Left hindlimb (tissue), 1 donor: ENCODE measurements around the gene TOGARAM2.
A peak's percentile ranks its signal among the peaks of the same experiment; 100 is the strongest.

ENCODE experiments used
- DNase-seq: peaks from one replicate; pipeline ENCODE4 v3.0.0-alpha.2; 2018

Gene TOGARAM2

DNA sequence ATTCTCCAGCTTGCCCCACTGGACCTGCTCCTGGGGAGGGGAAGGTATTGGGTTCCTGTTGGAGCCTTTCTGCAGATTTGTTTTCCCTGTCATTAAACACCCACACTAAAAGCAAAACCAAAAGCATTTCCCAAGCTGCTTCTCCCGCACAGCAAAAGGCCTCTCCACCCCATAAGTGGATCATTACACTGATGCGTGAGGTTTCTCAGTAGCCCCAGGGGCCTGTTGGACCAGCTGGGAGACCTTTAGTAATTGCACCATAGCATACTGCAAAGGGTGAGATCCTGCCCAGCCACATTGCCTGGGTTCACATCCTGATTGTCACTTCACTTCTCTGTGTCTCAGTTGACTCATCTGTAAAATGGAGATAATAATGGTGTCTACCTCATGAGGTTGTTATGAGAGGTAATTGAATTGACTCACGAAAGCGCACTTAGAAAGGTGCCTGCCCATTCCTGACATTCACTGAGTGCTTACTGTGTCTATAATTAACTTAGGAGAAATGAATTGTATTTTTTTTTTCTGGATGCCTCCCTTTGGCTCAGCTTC is 43.9 kb downstream of the TOGARAM2 start:
- DNase-seq = no peak

DNA sequence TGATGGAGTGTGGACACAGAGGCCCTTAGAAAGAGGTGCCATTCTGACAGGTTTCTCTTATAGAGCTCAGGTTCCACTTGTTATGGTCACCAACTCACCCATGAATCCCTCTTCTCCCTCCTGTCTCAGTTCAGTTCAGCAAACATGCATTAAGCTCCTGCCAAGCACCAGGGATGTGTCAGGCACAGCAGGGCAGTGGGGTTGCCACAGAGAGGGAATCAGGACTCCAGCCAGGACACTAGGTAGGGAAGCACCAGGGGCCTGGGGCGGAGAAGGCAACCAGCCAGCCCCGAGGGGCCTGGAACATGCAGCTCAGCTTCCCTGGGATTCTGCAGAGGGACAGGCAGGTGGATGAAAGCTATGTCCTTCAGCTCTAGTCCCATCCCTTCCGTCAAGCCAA is 44.6 kb downstream of the TOGARAM2 start:
- no peak for DNase-seq

DNA sequence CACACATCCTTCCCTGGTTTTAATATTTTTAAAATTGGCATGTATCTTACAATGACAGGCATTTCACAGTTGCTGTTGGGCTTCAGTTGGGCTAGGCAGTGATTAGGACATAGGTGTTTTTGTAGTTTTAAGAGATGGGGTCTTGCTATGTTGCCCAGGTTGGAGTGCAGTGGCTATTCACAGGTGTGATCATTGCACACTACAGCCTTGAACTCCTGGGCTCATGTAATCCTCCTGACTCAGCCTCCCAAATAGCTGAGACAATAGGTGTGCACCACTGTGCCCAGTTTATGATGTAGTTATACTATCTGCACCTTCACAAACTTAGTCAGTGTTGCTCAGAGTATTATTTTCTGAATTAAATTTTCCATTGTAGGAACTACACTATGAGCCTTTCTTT is 49.9 kb downstream of the TOGARAM2 start:
- DNase-seq = no peak

DNA sequence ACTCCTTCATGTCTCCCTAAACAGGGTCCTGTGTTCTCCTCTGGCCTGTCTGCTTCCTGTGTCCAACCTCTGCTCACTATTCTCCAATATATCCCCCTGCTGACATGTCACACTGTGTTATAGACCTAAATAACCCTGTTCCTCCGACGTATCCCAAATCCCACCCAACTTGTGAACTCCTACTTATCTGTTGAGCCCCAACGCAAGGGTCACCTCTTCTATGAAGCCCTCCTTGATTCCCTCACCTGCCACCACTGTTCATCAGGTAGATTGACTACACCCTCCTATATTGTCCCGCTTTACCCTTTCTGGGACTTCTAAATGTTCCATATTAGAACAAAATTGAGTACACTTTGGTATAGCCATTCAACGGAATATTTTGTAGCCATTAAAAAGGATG is 51.1 kb downstream of the TOGARAM2 start:
- no peak for DNase-seq

DNA sequence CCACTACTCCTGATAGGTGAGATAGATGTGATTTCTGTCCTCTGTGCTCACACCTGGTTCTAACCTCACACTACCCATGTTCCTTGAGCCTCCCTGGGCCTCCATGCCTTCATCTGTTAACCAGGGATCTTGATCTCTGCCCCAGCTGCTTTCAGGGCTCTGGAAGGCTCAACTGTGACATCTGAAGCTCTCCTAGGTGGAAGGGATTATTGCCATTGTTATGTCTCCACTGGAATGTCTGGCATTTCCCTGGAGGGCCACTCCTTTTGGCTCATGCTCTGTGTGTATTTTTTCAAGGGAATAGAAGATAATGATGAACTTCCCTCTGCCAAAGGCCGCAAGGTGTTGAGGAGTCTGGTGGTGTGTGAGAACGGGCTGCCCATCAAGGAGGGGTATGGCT is 52.1 kb downstream of the TOGARAM2 start:
- no peak for DNase-seq

DNA sequence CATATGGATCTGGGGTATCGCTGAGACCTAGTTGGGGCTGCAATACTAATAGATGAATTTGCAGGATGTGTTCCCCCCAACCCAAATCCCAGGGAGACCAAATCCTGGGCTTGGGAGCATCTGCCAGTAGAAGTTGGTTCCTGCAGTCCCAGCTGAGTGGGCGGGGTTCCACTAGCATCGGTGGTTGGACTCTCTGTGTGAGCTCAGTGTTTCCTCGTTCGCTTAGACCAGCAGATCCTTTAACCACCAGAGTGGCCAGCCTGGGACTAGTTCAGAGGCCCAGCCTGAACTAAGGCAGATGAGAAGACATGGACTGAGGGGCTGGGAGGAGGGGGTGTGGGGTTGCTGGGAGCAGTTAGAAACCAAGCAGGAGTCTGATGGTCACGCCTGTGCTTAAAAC is 52.6 kb downstream of the TOGARAM2 start:
- DNase-seq = no peak

DNA sequence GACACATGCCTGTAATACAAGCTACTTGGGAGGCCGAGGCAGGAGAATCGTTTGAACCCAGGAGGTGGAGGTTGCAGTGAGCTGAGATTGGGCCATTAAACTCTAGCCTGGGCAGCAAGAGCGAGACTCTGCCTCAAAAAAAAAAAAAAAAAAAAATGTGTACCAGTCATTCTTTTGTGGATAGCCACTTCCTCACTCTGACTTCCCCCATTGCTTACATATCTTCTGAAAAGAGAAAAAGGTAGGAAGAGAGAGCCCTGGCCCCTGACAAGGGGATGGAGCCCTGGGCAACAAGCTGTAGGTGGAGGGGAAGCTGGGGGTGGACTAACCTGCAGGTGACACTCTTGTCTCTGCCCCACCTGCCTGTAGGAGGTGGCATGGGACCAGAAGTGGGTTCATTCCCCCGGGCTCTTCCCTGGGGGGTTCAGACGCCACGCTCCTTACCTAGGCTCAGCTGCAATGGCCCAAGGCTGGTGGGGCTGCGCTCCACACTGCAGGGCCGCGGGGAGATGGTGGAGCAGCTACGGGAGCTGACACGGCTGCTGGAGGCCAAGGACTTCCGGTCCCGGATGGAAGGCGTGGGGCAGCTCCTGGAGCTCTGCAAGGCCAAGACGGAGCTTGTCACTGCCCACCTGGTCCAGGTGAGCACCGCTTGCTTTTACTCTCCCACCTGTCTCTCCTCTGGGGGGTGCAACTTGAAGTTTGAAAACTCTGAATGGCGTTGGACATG is 54.1 kb downstream of the TOGARAM2 start:
- DNase-seq = no peak

DNA sequence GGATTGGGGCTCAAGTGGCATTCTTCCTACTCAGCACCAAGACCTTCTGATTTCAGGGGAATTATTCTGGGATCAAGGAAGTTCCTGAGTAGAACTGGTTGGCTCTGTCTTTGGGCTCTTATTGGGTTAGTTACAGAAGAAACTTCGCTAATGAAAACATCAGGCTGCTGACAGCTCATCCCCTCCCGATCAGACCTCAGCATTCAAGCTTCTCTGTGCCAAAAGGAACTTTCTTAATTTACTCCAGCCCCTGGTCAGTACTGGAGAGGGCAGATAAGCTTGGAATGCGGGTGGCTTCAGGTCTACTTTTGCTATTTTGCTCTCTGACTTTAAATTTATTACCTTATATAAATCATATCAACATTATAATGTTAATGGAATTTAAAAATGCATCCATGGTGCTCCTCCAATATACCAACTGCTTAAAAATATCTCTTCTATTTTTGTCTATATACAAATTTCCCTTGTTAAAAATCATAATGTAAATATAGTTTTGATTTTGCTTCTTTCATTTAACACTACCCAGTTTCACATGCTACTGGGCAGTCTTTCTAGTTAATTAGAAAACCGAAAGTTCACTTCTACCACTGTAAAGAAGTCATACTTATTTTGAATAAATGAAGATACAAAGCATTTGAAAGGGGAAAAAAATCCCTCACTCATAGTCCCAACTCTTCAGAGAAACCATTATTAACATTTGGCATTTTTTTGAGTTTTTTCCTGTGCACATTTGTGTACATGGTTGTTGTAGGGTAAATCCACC is 58.8 kb downstream of the TOGARAM2 start:
- DNase-seq = no peak

DNA sequence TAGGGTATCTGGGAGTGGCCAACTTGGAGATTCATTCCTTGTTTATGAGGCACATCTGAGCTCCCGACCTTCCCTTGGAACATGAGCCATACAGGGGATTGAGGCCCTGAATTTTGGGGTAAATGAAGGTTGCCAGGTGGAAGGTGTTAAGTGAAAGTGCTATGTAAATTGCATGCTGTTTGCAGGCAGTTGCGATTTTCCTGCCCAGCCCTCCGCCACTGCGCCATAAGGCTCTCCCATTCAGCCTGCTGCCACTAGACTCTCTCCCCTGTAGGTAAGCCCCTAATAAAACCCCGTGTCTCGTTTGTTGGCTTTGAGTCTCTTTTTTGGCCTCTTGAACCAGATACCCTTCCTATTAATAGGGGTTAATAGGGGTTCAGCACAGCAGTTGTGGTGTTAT is 59.5 kb downstream of the TOGARAM2 start:
- DNase-seq = no peak

DNA sequence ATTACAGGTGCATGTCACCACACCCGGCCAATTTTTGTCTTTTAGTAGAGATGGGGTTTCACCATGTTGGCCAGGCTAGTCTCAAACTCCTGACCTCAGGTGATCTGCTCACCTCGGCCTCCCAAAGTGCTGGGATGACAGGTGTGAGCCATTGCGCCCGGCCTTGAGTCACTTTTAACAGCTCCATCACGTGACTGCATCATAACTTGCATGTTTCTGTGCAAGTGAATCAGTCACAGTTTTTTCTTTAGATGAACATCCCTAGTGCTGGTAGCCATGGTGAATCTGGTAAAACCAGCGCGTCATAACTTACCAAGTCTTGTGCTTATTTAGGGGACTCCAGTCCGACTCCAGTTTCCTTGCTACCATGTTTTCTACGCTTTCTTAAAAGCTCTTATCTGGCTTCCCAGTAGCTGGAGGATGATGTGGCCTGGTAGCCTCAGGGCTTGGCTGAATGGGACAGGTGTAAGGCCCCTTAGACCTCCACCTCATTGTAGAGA is 60.1 kb downstream of the TOGARAM2 start:
- no peak for DNase-seq

DNA sequence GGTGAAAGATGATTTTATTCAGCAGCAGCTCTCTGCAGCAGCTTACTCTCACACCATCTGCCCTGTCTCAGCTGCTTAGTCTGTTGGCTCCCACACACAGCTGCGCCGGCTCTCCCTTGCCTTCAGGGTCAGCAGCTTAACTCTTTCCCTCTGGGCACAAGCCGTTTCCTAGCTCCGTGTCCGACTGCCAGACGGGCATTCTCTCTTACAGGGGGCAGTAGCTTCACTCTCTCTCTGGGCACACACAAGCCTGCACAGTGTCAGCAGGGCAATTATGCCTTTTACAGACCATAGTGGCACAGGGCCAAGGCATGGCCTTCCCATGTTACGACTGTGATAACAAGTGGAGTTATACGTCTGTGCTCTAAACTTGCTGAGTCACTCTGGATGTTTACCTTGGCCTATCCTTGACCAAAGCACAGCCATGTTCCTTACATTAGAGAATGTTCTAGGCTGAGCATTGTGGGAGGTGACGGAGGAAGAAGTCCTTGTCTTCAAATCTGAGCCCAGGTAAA is 61.5 kb downstream of the TOGARAM2 start:
- DNase-seq = peak; percentile 62

DNA sequence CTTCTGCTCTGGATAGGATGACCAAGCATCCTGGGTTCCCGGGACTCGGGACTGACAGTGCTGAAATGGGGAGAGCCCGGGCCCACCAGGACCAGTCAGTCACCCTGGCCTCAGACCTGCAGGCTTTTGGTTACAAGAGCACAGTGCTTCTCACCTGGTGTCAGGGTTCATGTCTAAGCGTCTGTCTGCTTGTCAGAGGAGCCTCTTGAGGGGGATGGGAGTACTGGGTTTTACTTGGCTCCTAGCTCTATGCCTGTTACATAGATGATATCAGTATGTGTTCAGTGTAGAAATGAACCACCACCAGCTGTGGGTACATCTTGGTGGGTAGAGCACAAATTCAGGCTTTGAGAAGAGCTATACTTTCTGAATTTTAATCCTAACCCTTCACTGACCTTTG is 63.4 kb downstream of the TOGARAM2 start:
- no peak for DNase-seq

DNA sequence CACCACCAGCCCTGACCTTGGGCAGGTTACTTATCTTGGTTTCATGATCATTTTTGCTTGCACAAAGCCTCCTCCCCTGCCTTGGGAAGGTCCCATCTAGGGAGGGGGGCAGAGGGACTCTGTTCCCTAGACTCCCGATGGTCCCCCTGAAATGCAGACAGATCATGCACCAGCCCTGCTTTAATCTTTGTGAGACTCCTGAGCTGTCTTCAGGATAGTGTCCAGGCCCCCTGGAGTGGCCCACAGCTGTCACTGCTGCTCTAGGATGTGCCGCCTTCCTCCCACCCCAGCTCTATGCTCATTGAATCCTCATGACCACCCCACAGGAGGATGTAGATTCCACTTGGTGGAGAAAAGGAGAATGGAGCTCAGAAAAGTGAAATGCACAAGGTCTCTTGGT is 65.2 kb downstream of the TOGARAM2 start:
- DNase-seq = no peak

DNA sequence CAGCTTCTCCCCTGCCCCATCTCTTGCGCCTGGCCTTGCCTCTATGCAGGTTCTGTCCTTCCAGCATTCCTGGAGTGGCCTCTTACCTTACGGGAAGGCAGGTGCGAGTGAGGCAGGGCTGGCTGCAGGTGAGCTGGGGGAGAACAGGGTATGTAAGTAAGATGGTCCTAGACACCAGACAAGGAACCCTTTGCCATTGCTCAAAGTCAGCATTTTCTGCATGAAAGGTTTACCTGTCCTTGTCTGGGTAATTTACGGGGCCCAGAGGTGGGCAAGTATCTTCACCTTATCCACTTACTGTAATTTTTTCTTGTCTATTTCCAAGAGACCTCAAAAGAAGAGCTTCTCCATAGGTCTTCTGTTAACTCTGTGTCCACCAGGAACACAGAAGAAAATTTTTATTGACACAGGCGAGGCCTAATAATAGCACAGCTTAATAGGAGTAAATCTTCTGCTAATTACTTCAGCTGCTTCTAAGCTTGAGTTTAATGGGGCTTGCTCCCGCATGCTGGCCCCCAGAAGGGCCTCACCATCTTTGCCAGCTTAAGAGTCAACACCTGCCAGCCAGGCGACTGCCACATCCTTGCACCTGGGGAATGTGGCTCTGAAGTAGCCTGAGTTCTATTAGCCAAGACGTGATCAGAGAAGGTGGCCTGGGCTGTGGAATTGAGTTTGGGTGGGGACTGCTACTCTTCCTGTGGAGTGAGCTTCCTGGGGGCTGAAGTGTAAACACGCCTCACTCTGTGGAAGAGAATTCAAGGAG is 66.2 kb downstream of the TOGARAM2 start:
- DNase-seq = no peak

DNA sequence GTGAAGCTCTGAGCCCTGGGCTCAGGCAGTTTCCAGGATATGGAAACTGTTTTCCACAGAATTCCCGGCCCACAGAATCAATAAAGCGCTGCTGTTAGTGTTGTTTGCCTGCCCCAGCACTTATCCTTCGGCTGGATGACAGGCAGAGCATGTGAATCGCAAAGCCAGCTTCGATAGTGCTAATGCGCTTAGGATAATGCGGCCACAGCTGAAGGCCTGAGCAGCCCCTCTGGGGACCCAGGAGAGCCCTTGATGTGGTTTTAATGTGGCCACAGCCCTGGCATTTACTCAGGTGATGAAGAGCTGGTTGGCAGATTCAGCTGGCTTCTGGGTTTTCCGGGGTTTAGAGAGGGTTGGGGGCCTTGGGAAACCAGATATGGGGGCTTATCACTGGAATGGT is 69.5 kb downstream of the TOGARAM2 start:
- no peak for DNase-seq

DNA sequence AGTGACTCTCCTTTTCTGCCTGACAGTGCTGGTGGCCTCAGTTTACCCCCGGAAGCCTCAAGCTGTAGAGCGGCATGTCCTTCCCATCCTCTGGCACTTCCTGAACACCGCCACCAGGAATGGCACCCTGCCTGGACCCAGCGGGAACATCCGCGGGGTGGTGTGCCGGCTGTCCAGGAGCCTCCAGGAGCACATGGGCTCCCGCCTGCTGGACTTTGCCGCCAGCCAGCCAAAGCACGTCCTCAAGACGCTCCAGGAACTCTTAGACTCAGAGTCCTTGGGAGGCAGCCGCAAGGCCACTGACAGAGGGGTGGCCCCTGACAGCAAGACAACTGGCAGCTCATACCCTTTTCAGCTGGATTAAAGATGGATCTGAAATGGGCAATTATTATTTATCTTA is 70.6 kb downstream of the TOGARAM2 start:
- no peak for DNase-seq

DNA sequence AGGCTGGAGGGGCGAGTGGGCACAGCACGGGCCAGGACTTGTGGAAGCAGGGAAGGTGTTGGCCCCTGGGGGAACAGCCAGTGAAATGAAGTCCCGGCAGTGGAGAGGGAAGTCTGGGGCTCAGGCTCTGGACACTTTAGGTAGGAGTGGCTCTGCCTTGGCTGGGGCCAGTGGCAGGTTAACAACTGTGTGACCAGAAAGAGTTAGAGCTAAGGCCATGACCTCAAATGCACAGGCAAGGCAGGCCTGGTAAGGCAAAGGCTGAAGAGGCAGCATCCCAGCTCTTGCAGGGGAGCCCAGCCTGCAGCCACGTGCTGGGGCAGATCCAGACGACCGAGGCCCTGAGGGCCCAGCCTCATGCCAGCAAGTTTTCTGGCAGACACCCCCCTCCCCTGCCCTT is 71.7 kb downstream of the TOGARAM2 start:
- DNase-seq = no peak

DNA sequence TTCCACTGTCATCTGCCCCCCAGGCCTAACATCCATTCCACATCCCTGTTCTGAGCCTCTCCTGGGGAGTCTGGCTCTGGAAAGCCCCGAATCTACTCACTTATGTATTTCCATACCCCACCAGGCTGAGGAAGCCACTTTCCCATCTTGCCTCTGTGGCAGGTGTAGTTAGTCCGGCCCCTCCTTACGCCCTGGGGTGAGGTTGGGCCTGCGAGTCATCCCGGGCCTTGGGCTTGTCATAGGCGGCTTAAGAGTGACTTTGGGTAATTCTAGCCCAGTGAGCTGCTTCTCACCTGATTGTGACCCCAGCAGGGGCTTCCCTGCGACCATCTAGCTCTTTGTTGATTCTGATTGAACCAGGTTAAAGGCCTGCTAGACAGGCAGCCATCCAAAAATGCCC is 72.1 kb downstream of the TOGARAM2 start:
- DNase-seq = no peak

DNA sequence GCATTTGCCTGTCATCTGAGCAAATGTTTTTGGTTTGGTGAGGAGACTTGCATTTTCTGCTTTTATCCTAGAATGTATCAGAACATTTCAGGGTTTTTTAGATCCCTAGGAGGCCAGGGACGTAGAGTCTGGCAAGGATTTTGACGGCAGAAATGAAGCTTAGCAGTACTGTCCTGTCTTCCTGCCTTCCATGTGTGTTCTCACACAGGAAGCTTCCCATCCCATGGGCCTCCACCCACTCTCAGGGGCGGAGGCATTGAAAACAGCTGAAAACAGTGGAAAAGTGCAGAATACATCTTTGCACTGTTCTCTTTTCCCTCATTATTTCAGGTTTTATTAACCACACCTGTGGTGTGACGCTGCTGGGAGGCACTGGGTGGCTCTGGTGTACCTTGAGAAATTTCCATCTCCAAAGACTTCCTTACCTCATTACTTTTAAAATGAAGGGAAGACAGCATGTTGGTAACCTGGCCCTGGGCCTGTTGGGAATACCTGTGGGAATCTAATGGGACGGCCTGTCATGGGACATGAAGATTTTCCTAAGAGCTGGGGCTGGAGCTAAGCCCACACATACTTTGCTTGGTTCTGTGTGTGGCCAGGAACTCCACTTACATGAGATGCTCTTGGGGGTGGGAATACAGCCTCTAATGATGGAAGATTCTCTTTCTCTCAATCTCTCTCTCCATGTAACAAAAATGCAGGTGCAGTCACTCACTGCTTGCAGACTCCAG is 72.7 kb downstream of the TOGARAM2 start:
- no peak for DNase-seq

DNA sequence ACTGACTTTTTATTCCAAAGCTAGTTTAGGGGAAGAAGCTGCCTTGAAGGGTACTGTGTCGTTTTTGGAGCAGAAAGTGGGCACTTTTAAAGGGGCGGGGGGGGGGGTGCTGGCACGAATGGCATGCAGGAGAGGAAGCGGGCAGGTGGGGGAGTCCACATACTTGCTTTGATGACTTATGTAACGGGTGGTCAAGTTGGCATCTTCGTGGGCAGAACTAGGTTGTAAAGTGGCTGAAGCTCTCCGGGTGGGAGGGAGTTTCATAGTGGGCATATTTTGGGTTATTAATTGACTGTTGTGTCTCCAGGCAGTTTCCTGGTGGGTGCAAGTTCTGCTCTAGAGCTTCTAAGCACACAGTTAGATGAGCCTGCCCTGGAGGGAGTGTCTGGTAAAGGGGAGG is 73.3 kb downstream of the TOGARAM2 start:
- no peak for DNase-seq

DNA sequence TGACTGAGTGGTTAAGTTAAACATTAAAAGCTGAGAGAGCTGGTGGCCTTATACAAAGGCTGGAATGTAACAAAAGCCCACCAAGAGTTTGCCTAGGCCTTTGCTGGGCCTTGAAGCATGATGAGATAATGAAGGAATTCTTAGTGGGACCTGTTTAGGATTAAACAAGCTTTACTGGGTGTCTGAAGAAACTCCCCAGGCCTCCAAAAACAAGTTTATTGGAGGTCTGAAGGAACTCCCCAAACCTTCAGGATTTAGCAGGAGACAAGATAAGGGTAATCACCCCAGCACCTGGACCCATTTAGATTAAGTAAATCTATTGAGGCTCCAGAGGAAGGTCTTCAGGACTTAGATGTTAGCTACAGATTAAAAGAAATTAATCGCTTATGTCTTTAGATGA is 74.5 kb downstream of the TOGARAM2 start:
- DNase-seq = no peak

DNA sequence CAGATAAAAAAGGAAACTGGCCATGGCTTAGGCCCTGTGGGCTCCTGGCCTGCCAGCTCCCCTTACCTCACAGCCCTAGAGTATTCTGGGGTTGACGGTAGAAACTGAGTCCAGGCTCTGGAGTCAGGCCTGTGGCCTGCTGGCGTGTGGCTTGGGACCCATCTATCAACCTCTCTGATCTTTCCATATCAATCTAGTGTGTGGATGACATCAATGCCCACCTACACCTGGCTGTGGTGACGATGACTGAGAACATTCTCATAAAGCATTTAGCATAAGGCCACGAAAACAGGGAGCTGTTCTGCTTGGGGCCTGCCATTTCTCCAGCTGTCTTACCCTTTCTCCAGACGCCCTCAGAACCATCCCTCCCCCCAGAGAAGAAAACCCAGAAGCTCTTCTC is 75.4 kb downstream of the TOGARAM2 start:
- DNase-seq = no peak

DNA sequence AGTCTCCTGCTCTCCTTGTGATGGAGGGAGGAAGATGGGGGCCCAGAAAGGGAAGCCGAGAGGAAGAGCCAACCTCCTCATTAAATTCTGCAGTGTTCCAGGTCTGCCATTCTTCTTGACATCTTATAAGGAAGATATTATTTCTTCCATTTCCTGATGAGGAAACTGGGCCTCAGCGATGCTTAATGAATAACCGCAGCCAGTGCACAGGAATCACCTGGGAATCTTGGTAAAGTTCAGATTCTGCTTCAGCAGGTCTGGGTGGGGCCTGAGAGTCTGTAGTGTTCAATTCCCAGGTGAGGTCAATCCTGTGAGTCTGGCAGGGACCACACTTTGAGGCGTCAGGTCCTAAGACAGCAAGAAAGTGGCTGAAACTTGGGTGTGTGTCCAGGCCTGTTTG is 75.9 kb downstream of the TOGARAM2 start:
- DNase-seq = no peak
